Spleen (tissue), 7 donors: Measurements from ENCODE around the gene FAM47C.
"Not testable (repeated sequence)": the region's sequence is repeated elsewhere in the genome, so short reads cannot be mapped to it uniquely, and the experiment has no call there.

Experiments
- POLR2A ChIP-seq, 3 donors: fragments of 450-650 bp; IDR thresholded peaks; one replicate each; pipeline ENCODE4 v1.5.1; 2017; ENCODE audit warnings: antibody characterized with exemption in 3 of 3, mild to moderate bottlenecking in 1 of 3
- POLR2AphosphoS5 ChIP-seq, 3 donors: sonication (generic); formaldehyde crosslinking; IDR thresholded peaks; one replicate each; pipeline ENCODE4 v1.5.1; 2017; ENCODE audit warnings: antibody characterized with exemption in 3 of 3
- TF ChIP-seq, protein P1 (sequence below), 11 experiments: fragments of 200-600 bp in 7 of 11; fragments of 450-650 bp in 4 of 11; sonication (generic) in 4 of 11; IDR thresholded peaks in 8 of 11; conservative IDR thresholded peaks in 3 of 11; 1 replicate in 7 of 11; 2 replicates in 4 of 11; pipeline versions ENCODE4 v1.4.0 to v1.8.0; 2016 to 2021; ENCODE audit warnings: antibody characterized with exemption in 11 of 11, inconsistent platforms in 4 of 11, mild to moderate bottlenecking in 1 of 11
- donor health status: DM: no; HTN: no; CAD: no; lungs with moderate emphysema.
- donor health status: DM: no; HTN: no; CAD: no.
- donor health status: DM: no; HTN: no; CAD: no.

DNA sequence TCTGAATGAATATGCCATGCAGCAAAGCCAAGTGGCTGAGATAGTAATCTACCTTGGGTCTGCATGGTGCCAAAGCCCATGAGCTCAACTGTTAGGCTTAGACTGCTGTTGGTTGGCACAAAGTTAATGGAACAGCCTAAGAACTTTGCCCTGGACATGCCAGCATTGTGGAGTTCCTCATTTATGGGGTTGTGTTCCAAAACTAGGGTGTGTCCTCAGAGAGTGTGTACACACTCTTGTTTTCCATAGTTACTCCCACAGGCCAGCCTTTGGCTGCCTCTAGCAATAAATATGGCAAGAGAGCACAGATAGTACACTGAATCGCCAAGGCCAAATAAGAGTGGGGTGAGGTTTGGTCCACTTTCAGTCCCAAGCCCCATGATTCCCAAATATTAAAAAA lies 30.6 kb downstream of the FAM47C start:
- TF ChIP-seq, protein P1, sequence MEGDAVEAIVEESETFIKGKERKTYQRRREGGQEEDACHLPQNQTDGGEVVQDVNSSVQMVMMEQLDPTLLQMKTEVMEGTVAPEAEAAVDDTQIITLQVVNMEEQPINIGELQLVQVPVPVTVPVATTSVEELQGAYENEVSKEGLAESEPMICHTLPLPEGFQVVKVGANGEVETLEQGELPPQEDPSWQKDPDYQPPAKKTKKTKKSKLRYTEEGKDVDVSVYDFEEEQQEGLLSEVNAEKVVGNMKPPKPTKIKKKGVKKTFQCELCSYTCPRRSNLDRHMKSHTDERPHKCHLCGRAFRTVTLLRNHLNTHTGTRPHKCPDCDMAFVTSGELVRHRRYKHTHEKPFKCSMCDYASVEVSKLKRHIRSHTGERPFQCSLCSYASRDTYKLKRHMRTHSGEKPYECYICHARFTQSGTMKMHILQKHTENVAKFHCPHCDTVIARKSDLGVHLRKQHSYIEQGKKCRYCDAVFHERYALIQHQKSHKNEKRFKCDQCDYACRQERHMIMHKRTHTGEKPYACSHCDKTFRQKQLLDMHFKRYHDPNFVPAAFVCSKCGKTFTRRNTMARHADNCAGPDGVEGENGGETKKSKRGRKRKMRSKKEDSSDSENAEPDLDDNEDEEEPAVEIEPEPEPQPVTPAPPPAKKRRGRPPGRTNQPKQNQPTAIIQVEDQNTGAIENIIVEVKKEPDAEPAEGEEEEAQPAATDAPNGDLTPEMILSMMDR (IDR thresholded peaks at IDR 0.05 in 8 of 11, conservative IDR thresholded peaks at IDR 0.05 in 3 of 11): not testable (repeated sequence)
- TF ChIP-seq POLR2AphosphoS5, POLR2A (IDR thresholded peaks at IDR 0.05): not testable (repeated sequence)
